Choroid plexus epithelial cell (primary cell): ENCODE data around the gene PAMR1.
A peak's percentile ranks its signal among the peaks of the same experiment; 100 is the strongest.

ENCODE experiments used
- DNase-seq: peaks from one replicate; pipeline ENCODE4 v3.0.0-alpha.2; 2010; ENCODE audit warnings: low read depth
- H3K4me3 ChIP-seq: 2 replicates; pipeline ENCODE4 v1.5.1; 2011; ENCODE audit warnings: low read depth, mild to moderate bottlenecking, control low read depth, low read length, moderate library complexity
- CTCF ChIP-seq: conservative IDR thresholded peaks from 2 replicates; pipeline ENCODE4 v1.5.1; 2011; ENCODE audit warnings: low read depth, mild to moderate bottlenecking, control low read depth, inconsistent platforms, low read length, moderate library complexity

Gene PAMR1

DNA sequence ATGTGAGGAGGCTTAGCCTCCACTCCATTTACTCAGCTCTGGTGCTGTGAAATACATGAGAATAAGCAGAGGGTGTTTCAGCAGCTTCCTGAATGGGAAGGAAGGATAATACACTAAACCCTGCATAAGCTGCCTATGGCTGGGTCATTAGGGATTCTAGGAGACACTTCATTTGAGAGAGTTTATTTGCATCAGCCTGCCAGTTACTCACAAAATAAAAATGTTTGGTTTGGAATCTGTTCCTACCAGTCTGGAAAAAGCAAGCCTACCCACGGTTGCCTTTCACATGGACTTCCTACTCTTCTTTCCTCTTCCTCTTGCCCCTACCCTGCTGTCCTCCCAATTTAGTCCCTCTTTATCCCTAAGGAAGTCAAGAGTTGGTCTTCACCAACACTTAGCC lies 126.5 kb downstream of the PAMR1 start:
- no peak overlapping the region for H3K4me3 ChIP-seq
- no peak for TF ChIP-seq CTCF
- DNase-seq: no peak

- no peak for DNase-seq
- TF ChIP-seq CTCF: no peak
- no peak overlapping the region for H3K4me3 ChIP-seq
These were observed 130.5 kb downstream of the PAMR1 start for GRCh38 chr11:35394941-35395340.

DNA sequence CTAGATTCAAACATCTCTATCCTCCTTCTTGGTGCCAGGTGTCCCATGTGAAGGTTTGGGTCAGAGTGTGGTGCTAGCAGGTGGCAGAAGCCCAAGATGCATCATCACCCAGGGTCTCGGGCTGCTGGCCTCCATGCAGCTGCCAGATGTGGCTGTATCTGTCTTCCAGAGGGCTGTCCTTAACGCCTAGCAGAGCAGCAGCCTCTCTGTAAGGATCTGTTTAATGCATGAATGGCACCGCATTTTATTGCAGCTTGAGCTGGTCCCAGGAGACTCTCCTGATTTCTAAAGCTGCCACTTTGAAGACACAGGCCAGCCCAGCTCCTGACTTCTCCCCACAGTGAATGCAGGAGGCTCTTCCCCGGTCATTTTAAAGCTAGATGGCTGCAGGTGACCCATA lies 132.3 kb downstream of the PAMR1 start:
- H3K4me3 ChIP-seq: no peak overlapping the region
- no peak for DNase-seq
- no peak for TF ChIP-seq CTCF

DNA sequence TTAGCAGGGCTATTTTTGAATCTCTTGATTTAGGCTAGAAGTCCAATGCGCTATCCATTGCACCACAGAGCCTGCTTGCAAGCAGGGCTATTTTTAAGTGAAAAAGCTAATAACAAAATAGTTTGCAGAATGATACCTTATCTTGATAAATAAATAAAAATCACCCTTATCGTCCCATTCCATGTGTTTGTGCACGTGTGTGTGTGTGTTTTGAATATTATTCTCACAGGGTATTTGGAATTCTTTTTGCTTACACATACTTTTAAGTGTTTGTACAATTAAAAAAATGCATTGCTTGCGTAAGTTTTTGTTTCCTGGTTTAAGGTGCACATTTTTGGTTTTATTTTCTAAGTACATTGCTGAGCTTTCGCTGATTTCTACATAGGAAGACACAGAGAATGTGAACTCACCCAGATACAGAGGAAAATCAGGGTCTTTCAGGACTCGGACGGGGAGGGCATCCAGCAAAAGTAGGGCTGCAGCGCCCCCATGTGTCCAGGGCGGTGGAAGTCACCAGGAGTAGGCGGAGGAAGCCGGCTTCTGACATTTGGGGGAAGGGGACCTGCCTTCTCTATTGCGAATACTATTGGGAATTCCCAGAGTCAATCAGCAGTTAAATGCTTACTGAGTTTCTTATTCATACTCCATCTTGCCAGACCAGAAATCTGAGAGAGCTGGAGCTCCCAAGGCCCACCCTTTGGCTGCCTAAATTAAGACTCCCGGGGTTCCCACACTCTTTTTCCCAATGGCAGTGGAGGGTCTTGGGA lies 133.3 kb downstream of the PAMR1 start:
- H3K4me3 ChIP-seq: no peak overlapping the region
- peak; percentile 95 for TF ChIP-seq CTCF
- DNase-seq: peak; percentile 93

- peak; percentile 83 for DNase-seq
- TF ChIP-seq CTCF: no peak
- H3K4me3 ChIP-seq: no peak overlapping the region
These were observed 134.4 kb downstream of the PAMR1 start for GRCh38 chr11:35390737-35391682.

GRCh38 chr11:35389897-35390465 lies 135.4 kb downstream of the PAMR1 start:
- no peak for TF ChIP-seq CTCF
- DNase-seq: no peak
- H3K4me3 ChIP-seq: no peak overlapping the region
